ENCODE measurements around the gene RAD21L1. TPM values are rescaled to one million over a fixed set of nuclear protein-coding genes. Genes with fewer than 3 reads are reported as not detected.
"Not testable (repeated sequence)": the region's sequence is repeated elsewhere in the genome, so short reads cannot be mapped to it uniquely, and the experiment has no call there.

RAD21L1 gene
- polyA plus RNA-seq, 1 experiment = 0.04 TPM

GRCh38 chr20:1242099-1242498 lies 16.3 kb downstream of the RAD21L1 start:
- no peak overlapping the region for H3K27ac ChIP-seq (ENCODE audit: low read depth, low read length)
- no peaks in the 10 kb centered on the region for H3K9me3 ChIP-seq (ENCODE audit: control insufficient read depth, insufficient read depth, low read length)
- ChIA-PET CTCF (interaction anchor here (0.5 to 0.6 kb wide), 2 partner anchors 409 to 424 kb away, joined by 3 read pairs; partner anchors contain the start of gene FAM110A), POLR2A (interaction anchor here (0.9 kb wide), 1 partner anchor 24 kb away, joined by 3 read pairs; the partner anchor contains the start of gene SNPH)
- H3K27me3 ChIP-seq (ENCODE audit: control insufficient read depth, insufficient read depth, low read length) = no peaks in the 10 kb centered on the region
- TF ChIP-seq CTCF (IDR thresholded peaks at IDR 0.05; ENCODE audit: low read depth, low read length) = no peak
- no peak for DNase-seq (ENCODE audit: low read depth, low spot score)
- no peak overlapping the region for H3K4me3 ChIP-seq (ENCODE audit: low read depth, low read length)

GRCh38 chr20:1242530-1242929 lies 16.7 kb downstream of the RAD21L1 start:
- ChIA-PET POLR2A (interaction anchor here (0.9 kb wide), 1 partner anchor 24 kb away, joined by 3 read pairs; the partner anchor contains the start of gene SNPH), CTCF (interaction anchor here (0.6 kb wide), 1 partner anchor 424 kb away, joined by 3 read pairs; no protein-coding TSS in a partner anchor)
- TF ChIP-seq CTCF (IDR thresholded peaks at IDR 0.05; ENCODE audit: low read depth, low read length) = no peak
- H3K27ac ChIP-seq (ENCODE audit: low read depth, low read length) = no peak overlapping the region
- H3K9me3 ChIP-seq (ENCODE audit: control insufficient read depth, insufficient read depth, low read length) = no peaks in the 10 kb centered on the region
- no peak overlapping the region for H3K4me3 ChIP-seq (ENCODE audit: low read depth, low read length)
- DNase-seq (ENCODE audit: low read depth, low spot score) = peak; percentile 66
- H3K27me3 ChIP-seq (ENCODE audit: control insufficient read depth, insufficient read depth, low read length) = no peaks in the 10 kb centered on the region

GRCh38 chr20:1245578-1245977 lies 19.7 kb downstream of the RAD21L1 start:
- no peak overlapping the region for H3K4me3 ChIP-seq (ENCODE audit: low read depth, low read length)
- TF ChIP-seq CTCF (IDR thresholded peaks at IDR 0.05; ENCODE audit: low read depth, low read length) = no peak
- H3K27ac ChIP-seq (ENCODE audit: low read depth, low read length) = no peak overlapping the region
- no peaks in the 10 kb centered on the region for H3K27me3 ChIP-seq (ENCODE audit: control insufficient read depth, insufficient read depth, low read length)
- no peak for DNase-seq (ENCODE audit: low read depth, low spot score)
- ChIA-PET CTCF (no interaction called here), POLR2A (no interaction called here)
- H3K9me3 ChIP-seq (ENCODE audit: control insufficient read depth, insufficient read depth, low read length) = no peaks in the 10 kb centered on the region

- ChIA-PET POLR2A (no interaction called here), CTCF (interaction anchor here (0.7 to 1.8 kb wide), 4 partner anchors 14 to 256 kb away, joined by 3 to 5 read pairs (median 3); partner anchors contain the start of gene SNPH)
- no peak for TF ChIP-seq CTCF (IDR thresholded peaks at IDR 0.05; ENCODE audit: low read depth, low read length)
- H3K4me3 ChIP-seq (ENCODE audit: low read depth, low read length) = no peak overlapping the region
- H3K27ac ChIP-seq (ENCODE audit: low read depth, low read length) = no peak overlapping the region
- DNase-seq (ENCODE audit: low read depth, low spot score) = no peak
- peaks cover 3% of the 10 kb centered on the region for H3K27me3 ChIP-seq (ENCODE audit: control insufficient read depth, insufficient read depth, low read length)
- no peaks in the 10 kb centered on the region for H3K9me3 ChIP-seq (ENCODE audit: control insufficient read depth, insufficient read depth, low read length)
These were observed 21.8 kb downstream of the RAD21L1 start for GRCh38 chr20:1247689-1248088.

- H3K9me3 ChIP-seq (ENCODE audit: control insufficient read depth, insufficient read depth, low read length); POLR2A ChIA-PET; H3K4me3 ChIP-seq (ENCODE audit: low read depth, low read length); DNase-seq (ENCODE audit: low read depth, low spot score); H3K27ac ChIP-seq (ENCODE audit: low read depth, low read length): not testable (repeated sequence)
- CTCF ChIA-PET = interaction anchor here (2.0 kb wide), 1 partner anchor 37 kb away, joined by 4 read pairs; no protein-coding TSS in a partner anchor
- peaks cover 11% of the 10 kb centered on the region for H3K27me3 ChIP-seq (ENCODE audit: control insufficient read depth, insufficient read depth, low read length)
These were observed 24.4 kb downstream of the RAD21L1 start for GRCh38 chr20:1250282-1250681.
